HCT116 (cell line): ENCODE results near the gene COL20A1.

ENCODE experiments used
- CTCF ChIP-seq, 3 experiments: fragments of 200-600 bp in 1 of 3; sonication (generic) in 1 of 3; IDR thresholded peaks in 2 of 3; conservative IDR thresholded peaks in 1 of 3; 2 replicates each; pipeline ENCODE4 v1.5.1; 2012 to 2017; ENCODE audit warnings: low read depth in 2 of 3, low read length in 2 of 3, antibody characterized with exemption in 1 of 3, borderline replicate concordance in 1 of 3, control low read depth in 1 of 3, mild to moderate bottlenecking in 1 of 3, mixed read lengths in 1 of 3, mixed run types in 1 of 3, moderate library complexity in 1 of 3; ENCODE audit not compliant: insufficient read depth in 1 of 3
- EZH2 ChIP-seq: fragments of 200-600 bp; sonication (generic); IDR thresholded peaks from 2 replicates; pipeline ENCODE4 v1.6.1; 2017; ENCODE audit warnings: antibody characterized with exemption, mixed run types
- EZH2phosphoT487 ChIP-seq: fragments of 200-600 bp; IDR thresholded peaks from 2 replicates; pipeline ENCODE4 v1.6.1; 2018; ENCODE audit warnings: antibody characterized with exemption, borderline replicate concordance
- JUND ChIP-seq: IDR thresholded peaks from 2 replicates; pipeline ENCODE4 v1.6.1; 2012
- MAX ChIP-seq: IDR thresholded peaks from 2 replicates; pipeline ENCODE4 v1.6.1; 2012
- POLR2A ChIP-seq: IDR thresholded peaks from 2 replicates; pipeline ENCODE4 v1.7.0; 2011; ENCODE audit warnings: borderline replicate concordance; ENCODE audit not compliant: insufficient read depth, insufficient read length; ENCODE audit errors: extremely low read depth
- POLR2AphosphoS5 ChIP-seq: IDR thresholded peaks from 2 replicates; pipeline ENCODE4 v1.6.1; 2011; ENCODE audit warnings: mild to moderate bottlenecking, low read depth, low read length, moderate library complexity
- REST ChIP-seq: IDR thresholded peaks from 2 replicates; pipeline ENCODE4 v1.6.1; 2012; ENCODE audit warnings: low read depth
- SP1 ChIP-seq: IDR thresholded peaks from 2 replicates; pipeline ENCODE4 v1.6.1; 2012; ENCODE audit warnings: low read depth

GRCh38 chr20:63276956-63277355 lies 16.0 kb upstream of the COL20A1 start:
- TF ChIP-seq POLR2A (no peak), POLR2AphosphoS5 (no peak), CTCF (IDR thresholded peaks at IDR 0.05 in 2 of 3, conservative IDR thresholded peaks at IDR 0.05 in 1 of 3; ENCODE audit: borderline replicate concordance in 1 of 3, insufficient read depth in 1 of 3, low read depth in 2 of 3, low read length in 2 of 3) (no peak), JUND (no peak), MAX (no peak), EZH2phosphoT487 (no peak), EZH2 (no peak), SP1 (no peak), REST (no peak)
